Measurements from ENCODE around the gene OFD1. TPM values are rescaled to one million over a fixed set of nuclear protein-coding genes. Genes with fewer than 3 reads are reported as not detected.

The OFD1 gene
- total RNA-seq, 1 experiment from 2014 or later: 44.8 TPM

DNA sequence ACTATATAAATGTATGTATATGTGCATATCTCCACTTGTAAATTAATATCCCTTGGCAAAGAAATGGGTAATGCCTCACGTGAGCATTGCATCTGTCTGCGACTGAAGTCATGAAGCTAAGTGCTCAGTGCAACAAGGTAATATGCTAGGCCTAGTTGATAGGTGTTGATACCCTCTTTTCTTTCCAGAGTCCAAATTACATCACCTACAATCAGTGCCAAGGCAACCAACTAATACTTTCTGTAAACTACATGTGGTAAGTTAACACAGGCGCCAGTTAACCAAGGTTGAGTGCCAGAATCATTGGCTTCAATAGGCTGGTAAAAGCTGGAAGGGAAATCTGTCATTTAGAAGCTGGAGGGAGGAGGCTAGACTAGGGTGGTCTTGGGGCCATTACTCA is 41.3 kb downstream of the OFD1 start:
- Mint-ChIP-seq H3K4me3 (ENCODE audit: unreplicated experiment) (no peak overlapping the region), H3K4me1 (ENCODE audit: insufficient read depth, unreplicated experiment) (no peaks in the 10 kb centered on the region), H3K36me3 (ENCODE audit: insufficient read depth, unreplicated experiment) (peaks cover 42% of the 10 kb centered on the region), H3K27me3 (ENCODE audit: insufficient read depth, unreplicated experiment) (no peaks in the 10 kb centered on the region), H3K9me3 (ENCODE audit: unreplicated experiment) (no peaks in the 10 kb centered on the region), H3K27ac (ENCODE audit: low read depth, unreplicated experiment) (no peak overlapping the region)
- no peak for DNase-seq (ENCODE audit: unreplicated experiment)
- TF ChIP-seq, protein P1, sequence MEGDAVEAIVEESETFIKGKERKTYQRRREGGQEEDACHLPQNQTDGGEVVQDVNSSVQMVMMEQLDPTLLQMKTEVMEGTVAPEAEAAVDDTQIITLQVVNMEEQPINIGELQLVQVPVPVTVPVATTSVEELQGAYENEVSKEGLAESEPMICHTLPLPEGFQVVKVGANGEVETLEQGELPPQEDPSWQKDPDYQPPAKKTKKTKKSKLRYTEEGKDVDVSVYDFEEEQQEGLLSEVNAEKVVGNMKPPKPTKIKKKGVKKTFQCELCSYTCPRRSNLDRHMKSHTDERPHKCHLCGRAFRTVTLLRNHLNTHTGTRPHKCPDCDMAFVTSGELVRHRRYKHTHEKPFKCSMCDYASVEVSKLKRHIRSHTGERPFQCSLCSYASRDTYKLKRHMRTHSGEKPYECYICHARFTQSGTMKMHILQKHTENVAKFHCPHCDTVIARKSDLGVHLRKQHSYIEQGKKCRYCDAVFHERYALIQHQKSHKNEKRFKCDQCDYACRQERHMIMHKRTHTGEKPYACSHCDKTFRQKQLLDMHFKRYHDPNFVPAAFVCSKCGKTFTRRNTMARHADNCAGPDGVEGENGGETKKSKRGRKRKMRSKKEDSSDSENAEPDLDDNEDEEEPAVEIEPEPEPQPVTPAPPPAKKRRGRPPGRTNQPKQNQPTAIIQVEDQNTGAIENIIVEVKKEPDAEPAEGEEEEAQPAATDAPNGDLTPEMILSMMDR (IDR thresholded peaks at IDR 0.05; ENCODE audit: unreplicated experiment): no peak
- intact Hi-C loops (cut with micrococcal nuclease): no loop called here
- POLR2A ChIA-PET: interaction anchor here (0.7 to 1.5 kb wide), 4 partner anchors 70 to 254 kb away, joined by 3 to 6 read pairs (median 3); no protein-coding TSS in a partner anchor
- CTCF ChIA-PET: interaction anchor here (0.6 to 2.5 kb wide), 14 partner anchors 9 to 1684 kb away, joined by 3 to 11 read pairs (median 3); partner anchors contain the start of gene GEMIN8
- no TSS peak for BruUV-seq (replicated peaks)

DNA sequence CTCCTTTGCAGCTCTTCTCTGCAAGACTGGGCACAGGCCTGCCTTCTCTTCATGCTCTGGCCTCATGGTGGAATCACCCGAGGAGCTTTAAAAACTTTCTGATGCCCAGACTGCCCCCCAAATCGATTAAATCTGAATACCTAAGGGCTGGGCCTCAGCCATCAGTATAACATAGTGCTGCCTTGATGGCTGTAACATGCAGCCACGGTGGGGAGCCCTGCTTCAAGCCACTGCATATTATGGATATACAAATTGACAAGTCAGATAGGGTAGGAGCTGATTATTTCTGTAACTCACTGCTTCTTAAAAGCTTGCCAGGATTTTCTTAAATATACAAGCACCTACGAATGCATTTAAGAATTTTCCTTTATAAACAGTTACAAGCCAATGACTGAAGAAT is 41.8 kb downstream of the OFD1 start:
- no peaks in the 10 kb centered on the region for H3K4me1 Mint-ChIP-seq (ENCODE audit: insufficient read depth, unreplicated experiment)
- TF ChIP-seq, protein P1 (IDR thresholded peaks at IDR 0.05; ENCODE audit: unreplicated experiment): no peak
- H3K36me3 Mint-ChIP-seq (ENCODE audit: insufficient read depth, unreplicated experiment): peaks cover 40% of the 10 kb centered on the region
- BruUV-seq (replicated peaks): no TSS peak
- no peaks in the 10 kb centered on the region for H3K9me3 Mint-ChIP-seq (ENCODE audit: unreplicated experiment)
- peaks cover under 1% of the 10 kb centered on the region for H3K27me3 Mint-ChIP-seq (ENCODE audit: insufficient read depth, unreplicated experiment)
- DNase-seq (ENCODE audit: unreplicated experiment): no peak
- intact Hi-C loops (cut with micrococcal nuclease): no loop called here
- CTCF ChIA-PET: interaction anchor here (0.6 to 2.5 kb wide), 9 partner anchors 9 to 252 kb away, joined by 3 to 11 read pairs (median 4); partner anchors contain the start of gene GEMIN8
- POLR2A ChIA-PET: interaction anchor here (0.6 to 1.5 kb wide), 4 partner anchors 13 to 254 kb away, joined by 3 to 6 read pairs (median 3); no protein-coding TSS in a partner anchor
- no peak overlapping the region for H3K27ac Mint-ChIP-seq (ENCODE audit: low read depth, unreplicated experiment)
- H3K4me3 Mint-ChIP-seq (ENCODE audit: unreplicated experiment): no peak overlapping the region

DNA sequence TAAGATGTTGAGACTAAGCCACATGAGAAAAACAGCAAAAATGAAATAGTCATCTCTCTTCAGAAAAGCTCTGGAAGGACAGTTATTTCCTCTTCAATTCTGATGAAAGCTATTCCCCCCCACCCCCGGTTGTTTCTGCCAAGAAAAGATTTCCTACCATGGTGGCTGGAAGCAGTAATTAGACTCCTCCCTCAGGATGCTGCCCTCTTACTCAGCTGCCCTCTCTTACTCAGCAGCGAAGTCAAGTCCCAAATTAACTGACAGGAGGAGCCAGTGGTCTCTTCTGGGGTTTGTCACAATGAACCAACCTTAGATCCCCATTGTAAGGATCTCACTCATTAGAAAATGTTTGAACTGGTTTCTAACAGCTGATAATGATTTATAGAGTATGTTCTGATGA is 44.4 kb downstream of the OFD1 start:
- H3K36me3 Mint-ChIP-seq (ENCODE audit: insufficient read depth, unreplicated experiment): peaks cover 24% of the 10 kb centered on the region
- H3K27me3 Mint-ChIP-seq (ENCODE audit: insufficient read depth, unreplicated experiment): peaks cover 20% of the 10 kb centered on the region
- peak; percentile 66 for DNase-seq (ENCODE audit: unreplicated experiment)
- H3K27ac Mint-ChIP-seq (ENCODE audit: low read depth, unreplicated experiment): no peak overlapping the region
- POLR2A ChIA-PET: interaction anchor here (0.6 to 1.1 kb wide), 3 partner anchors 35 to 253 kb away, joined by 3 read pairs; no protein-coding TSS in a partner anchor
- H3K4me3 Mint-ChIP-seq (ENCODE audit: unreplicated experiment): no peak overlapping the region
- BruUV-seq (replicated peaks): no TSS peak
- H3K4me1 Mint-ChIP-seq (ENCODE audit: insufficient read depth, unreplicated experiment): no peaks in the 10 kb centered on the region
- TF ChIP-seq, protein P1 (IDR thresholded peaks at IDR 0.05; ENCODE audit: unreplicated experiment): no peak
- CTCF ChIA-PET: interaction anchor here (0.7 to 1.5 kb wide), 7 partner anchors 12 to 254 kb away, joined by 3 to 6 read pairs (median 4); no protein-coding TSS in a partner anchor
- intact Hi-C loops (cut with micrococcal nuclease): no loop called here
- H3K9me3 Mint-ChIP-seq (ENCODE audit: unreplicated experiment): no peaks in the 10 kb centered on the region

DNA sequence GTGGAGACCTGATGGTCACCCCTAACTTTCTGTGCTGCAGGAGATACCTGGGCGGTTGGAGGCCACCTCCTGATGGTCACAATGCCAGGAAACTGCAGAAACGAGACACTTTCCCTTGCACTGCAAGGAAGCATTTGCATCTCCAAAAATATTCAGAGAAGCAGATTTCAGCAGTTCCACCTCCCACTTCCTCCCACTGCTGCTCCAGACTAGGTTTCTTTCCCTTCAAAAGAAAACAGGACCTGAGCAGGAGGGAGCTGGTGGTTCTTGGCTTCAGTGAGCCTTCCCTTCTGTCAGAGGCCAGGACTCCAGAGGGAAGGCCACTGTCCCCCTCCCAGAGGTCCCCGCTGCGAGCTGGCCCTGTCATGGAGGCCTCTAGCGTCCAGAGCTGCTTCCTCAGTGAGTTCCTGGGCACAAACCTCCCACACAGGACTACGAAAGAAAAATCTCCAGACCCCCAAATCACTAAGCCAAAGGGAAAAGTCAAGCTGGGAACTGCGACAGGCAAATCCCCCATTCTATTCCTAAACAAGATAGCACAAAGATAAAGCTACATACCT is 46.4 kb downstream of the OFD1 start:
- no peak for DNase-seq (ENCODE audit: unreplicated experiment)

More for the DNA sequence above, 46.4 kb downstream of the OFD1 start:
- no TSS peak for BruUV-seq (replicated peaks)
- Mint-ChIP-seq H3K4me1 (ENCODE audit: insufficient read depth, unreplicated experiment) (no peaks in the 10 kb centered on the region), H3K27me3 (ENCODE audit: insufficient read depth, unreplicated experiment) (peaks cover 40% of the 10 kb centered on the region), H3K9me3 (ENCODE audit: unreplicated experiment) (no peaks in the 10 kb centered on the region), H3K27ac (ENCODE audit: low read depth, unreplicated experiment) (no peak overlapping the region), H3K4me3 (ENCODE audit: unreplicated experiment) (no peak overlapping the region), H3K36me3 (ENCODE audit: insufficient read depth, unreplicated experiment) (peaks cover 10% of the 10 kb centered on the region)
- POLR2A ChIA-PET: no interaction called here
- intact Hi-C loops (cut with micrococcal nuclease): no loop called here
- TF ChIP-seq, protein P1 (IDR thresholded peaks at IDR 0.05; ENCODE audit: unreplicated experiment): no peak
- CTCF ChIA-PET: interaction anchor here (0.5 to 1.2 kb wide), 4 partner anchors 8 to 259 kb away, joined by 3 to 5 read pairs (median 4); no protein-coding TSS in a partner anchor

Measured in MCF 10A (cell line).